Omental fat pad (tissue), 4 donors: ENCODE data around the gene RMDN3. TPM values are rescaled to one million over a fixed set of nuclear protein-coding genes. Genes with fewer than 3 reads are reported as not detected.

Source experiments
- ATAC-seq: fragments of 150-250 bp; one replicate; pipeline ENCODE4 v1.9.1; 2016; ENCODE audit warnings: mild to moderate bottlenecking, moderate library complexity; ENCODE audit not compliant: low FRiP score
- DNase-seq: peaks from one replicate; pipeline ENCODE4 v3.0.0-alpha.2; 2019; ENCODE audit warnings: low spot score
- CTCF ChIP-seq, 3 donors: fragments of 450-650 bp; IDR thresholded peaks; one replicate each; pipeline ENCODE4 v1.5.1; 2016 to 2017; ENCODE audit warnings: antibody characterized with exemption in 3 of 3, mild to moderate bottlenecking in 3 of 3, moderate library complexity in 2 of 3
- total RNA-seq, 4 donors: library from RNA; depleted of rRNA; stranded (reverse); fragments of >200 nt; gene quantifications; one replicate each; pipeline ENCODE4 v1.1.0, GENCODE V29; 2016

RMDN3 gene
- total RNA-seq, 4 donors from 2014 or later = 32.8 to 50.8 (median 43.7) TPM

GRCh38 chr15:40762919-40763800 lies 8.1 kb upstream of the RMDN3 start:
- ATAC-seq (peak; percentile 42), DNase-seq (peak; percentile 76)
- no peak for TF ChIP-seq CTCF (IDR thresholded peaks at IDR 0.05)

DNA sequence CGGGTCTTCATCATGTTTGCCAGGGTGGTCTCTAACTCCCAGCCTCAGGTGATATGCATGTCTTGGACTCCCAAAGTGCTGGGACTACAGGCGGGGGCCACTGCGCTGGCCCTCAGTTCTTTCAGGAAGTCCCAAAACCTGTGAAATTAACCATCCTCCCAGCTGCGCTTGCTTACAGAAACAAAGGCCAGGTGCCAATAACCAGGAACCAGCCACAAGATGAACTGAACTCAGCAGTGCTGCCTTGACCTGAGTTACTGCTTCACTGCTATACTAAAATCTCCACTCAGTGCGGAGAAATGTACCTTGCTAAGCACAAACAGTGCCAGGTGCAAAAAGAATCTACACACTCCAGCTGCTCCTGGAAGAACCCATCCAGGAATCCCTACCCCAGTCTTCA lies 4.9 kb upstream of the RMDN3 start:
- DNase-seq (no peak), ATAC-seq (no peak)
- no peak for TF ChIP-seq CTCF (IDR thresholded peaks at IDR 0.05)

DNA sequence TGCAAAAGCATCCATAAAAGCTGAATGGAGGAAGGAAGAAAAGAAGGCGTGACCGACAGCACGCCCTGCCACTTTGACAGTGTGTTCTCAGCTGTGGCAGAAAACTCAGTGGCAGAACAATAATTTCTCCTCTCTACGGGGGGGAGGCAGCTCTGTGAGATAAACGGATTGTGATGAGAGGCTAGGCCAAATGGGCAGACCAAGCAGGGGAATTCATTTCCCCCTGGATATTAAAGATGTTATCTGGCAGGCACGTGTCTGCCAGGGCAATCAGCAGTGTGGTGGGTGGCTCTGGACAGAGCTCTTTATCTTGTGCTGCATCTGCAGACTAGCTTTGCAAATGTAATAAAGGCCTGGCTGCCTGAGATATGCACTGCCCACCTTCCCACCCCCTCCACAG lies 1.9 kb upstream of the RMDN3 start:
- TF ChIP-seq CTCF (IDR thresholded peaks at IDR 0.05) = no peak
- ATAC-seq (no peak), DNase-seq (no peak)

DNA sequence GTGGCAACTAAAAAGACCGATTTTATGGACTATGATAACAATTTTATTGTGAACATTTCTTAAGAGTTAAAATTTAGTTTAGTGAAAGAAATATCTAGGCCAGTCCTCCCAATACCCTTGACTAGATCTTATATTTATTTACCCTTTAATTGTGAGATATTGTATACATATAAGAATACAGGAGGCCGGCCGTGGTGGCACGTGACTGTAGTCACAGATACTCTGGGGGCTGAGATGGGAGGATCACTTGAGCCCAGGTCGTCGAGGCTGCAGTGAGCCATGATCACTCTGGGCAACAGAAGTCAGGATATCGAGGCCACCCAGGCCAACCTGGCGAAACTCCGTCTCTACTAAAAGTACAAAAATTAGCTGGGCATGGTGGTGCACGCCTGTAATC lies 756 bp upstream of the RMDN3 start:
- no peak for TF ChIP-seq CTCF (IDR thresholded peaks at IDR 0.05)
- DNase-seq = no peak
- ATAC-seq = no peak

DNA sequence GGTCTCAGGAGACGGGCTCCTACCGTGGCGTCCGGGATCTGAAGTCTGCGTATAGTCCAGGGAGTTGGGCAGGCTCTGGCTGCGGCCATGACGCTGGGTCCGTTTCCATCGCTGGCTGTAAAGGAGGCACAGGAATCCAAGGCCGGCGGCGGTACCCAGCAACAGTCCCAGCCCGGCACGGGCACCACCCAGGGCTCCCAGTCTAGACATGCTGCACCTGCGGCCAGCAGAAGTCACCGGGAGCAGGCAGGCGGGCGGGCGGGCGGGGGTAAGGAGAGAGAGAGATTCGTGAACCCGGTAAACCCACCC lies 526 bp downstream of the RMDN3 start:
- TF ChIP-seq CTCF (IDR thresholded peaks at IDR 0.05) = no peak
- no peak for DNase-seq
- peak; percentile 60 for ATAC-seq

- DNase-seq (no peak), ATAC-seq (no peak)
- no peak for TF ChIP-seq CTCF (IDR thresholded peaks at IDR 0.05)
Measured at GRCh38 chr15:40751745-40752144, 3.3 kb downstream of the RMDN3 start.

DNA sequence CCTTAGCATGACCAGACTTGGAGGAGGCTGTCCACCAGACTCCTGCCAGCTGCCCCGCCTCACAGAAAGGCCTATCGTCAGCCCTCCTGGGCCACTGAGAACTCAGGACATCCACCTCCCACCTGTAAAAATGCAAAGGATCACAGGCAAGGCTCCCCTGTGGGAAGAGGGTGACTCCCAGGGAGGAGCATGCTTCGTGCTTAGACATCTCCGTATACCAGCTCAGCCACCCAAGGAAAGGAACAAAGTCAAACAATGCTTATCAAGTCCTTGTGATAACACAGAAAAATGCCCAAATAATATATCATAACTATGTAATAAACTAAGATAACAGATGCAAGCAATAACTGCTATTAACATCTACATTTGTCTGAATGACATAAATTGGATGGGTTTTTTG lies 4.2 kb downstream of the RMDN3 start:
- DNase-seq (no peak), ATAC-seq (no peak)
- no peak for TF ChIP-seq CTCF (IDR thresholded peaks at IDR 0.05)
